Heart left ventricle (tissue), 13 donors: ENCODE data around the gene FNBP1L.

Experiments
- POLR2A ChIP-seq, 2 donors: fragments of 450-650 bp; IDR thresholded peaks; one replicate each; pipeline ENCODE4 v1.6.1; 2017; ENCODE audit warnings: antibody characterized with exemption in 2 of 2, mild to moderate bottlenecking in 2 of 2, moderate library complexity in 2 of 2
- TF ChIP-seq, protein P1 (sequence below), 12 donors: fragments of 200-600 bp; sonication (generic) in 4 of 12; IDR thresholded peaks; one replicate each; pipeline versions ENCODE4 v1.5.0 to v1.8.0; 2018 to 2022; ENCODE audit warnings: antibody characterized with exemption in 12 of 12, mild to moderate bottlenecking in 5 of 12
- donor health status: ischemic (EF 13 %, LVEDD 7.1; RV severe dilation, severe dysfunction).
- donor health status: DM: no; HTN: yes; CAD: no.
- donor health status: DM: no; HTN: no; CAD: no.
- donor health status: ischemic (EF 25% LVEDD 6.9; RV normal size, moderate dysfunction).
- donor health status: ischemic (EF 25% LVEDD 5.7; RV mildly dilated, moderate dysfunction).
- donor health status: ischemic (EF 35%, LVEDD 5.7; RV mildly dilated, moderate dysfunction).
- donor health status: nonischemic (EF 11% LVEDD 7.7; RV severe dilation, severe dysfunction).
- donor health status: DM: yes; HTN: yes; CAD: no.
- donor health status: PGD.
- donor health status: ischemic (EF 29% LVEDD 5.4; RV normal size, mild dysfunction).
- donor health status: nonischemic (EF 23%, LVEDD 6.1; RV moderate dilation, normal function).

- TF ChIP-seq, protein P1, sequence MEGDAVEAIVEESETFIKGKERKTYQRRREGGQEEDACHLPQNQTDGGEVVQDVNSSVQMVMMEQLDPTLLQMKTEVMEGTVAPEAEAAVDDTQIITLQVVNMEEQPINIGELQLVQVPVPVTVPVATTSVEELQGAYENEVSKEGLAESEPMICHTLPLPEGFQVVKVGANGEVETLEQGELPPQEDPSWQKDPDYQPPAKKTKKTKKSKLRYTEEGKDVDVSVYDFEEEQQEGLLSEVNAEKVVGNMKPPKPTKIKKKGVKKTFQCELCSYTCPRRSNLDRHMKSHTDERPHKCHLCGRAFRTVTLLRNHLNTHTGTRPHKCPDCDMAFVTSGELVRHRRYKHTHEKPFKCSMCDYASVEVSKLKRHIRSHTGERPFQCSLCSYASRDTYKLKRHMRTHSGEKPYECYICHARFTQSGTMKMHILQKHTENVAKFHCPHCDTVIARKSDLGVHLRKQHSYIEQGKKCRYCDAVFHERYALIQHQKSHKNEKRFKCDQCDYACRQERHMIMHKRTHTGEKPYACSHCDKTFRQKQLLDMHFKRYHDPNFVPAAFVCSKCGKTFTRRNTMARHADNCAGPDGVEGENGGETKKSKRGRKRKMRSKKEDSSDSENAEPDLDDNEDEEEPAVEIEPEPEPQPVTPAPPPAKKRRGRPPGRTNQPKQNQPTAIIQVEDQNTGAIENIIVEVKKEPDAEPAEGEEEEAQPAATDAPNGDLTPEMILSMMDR (IDR thresholded peaks at IDR 0.05) = no peak
- no peak for TF ChIP-seq POLR2A (IDR thresholded peaks at IDR 0.05)
These were observed 151.0 kb downstream of the FNBP1L start for GRCh38 chr1:93598861-93599439.
